HG03039 (cell line): ENCODE results near the gene HOXA13.

Experiments
- ATAC-seq: cut with Tn5 transposase; IDR thresholded peaks from one replicate; pipeline ENCODE4 v1.9.1; 2021; ENCODE audit warnings: mild to moderate bottlenecking, moderate library complexity; ENCODE audit not compliant: unreplicated experiment

The HOXA13 gene

GRCh38 chr7:27193335-27194001, 6.4 kb downstream of the HOXA13 start:
- ATAC-seq: no peak

DNA sequence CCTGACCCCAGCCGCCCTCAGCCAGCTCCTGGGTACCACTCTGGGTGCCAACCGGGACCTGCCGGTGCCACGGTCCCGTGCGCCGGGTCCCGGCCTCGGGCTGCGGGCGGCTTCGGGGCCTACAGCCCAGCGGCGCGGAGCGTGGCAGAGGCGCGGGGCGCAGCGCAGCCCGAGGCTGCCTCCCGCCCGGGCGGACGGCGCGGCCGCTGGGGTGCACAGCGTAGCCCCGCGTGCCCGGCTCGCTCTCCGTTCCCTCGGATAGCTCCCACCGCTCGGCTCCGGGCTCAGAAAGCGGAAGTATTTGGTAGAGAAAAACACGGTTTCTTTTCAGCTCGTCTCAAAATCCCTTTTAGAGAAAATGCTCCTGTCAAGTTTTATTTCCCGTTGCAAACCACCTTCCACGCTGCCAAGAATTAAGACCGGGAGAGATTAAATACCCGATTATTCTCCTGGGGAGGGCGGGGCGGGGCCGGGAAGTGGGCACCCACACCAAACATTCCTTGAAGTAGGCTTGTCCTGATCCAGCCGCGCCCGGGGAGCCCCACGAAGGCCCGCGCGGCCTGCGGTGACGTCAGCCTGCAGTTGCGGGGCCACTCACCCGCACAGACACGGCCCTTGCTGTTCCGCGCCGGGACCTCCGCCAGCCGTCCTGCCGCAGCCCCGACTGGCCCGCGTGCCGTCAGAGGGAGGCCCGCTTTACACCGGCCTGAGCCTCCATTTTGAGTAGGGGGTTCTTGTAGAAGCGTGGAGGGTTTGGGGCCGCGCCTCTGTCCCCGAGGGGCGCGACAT, 7.2 kb downstream of the HOXA13 start:
- no peak for ATAC-seq

GRCh38 chr7:27191833-27192545, 7.9 kb downstream of the HOXA13 start:
- no peak for ATAC-seq

DNA sequence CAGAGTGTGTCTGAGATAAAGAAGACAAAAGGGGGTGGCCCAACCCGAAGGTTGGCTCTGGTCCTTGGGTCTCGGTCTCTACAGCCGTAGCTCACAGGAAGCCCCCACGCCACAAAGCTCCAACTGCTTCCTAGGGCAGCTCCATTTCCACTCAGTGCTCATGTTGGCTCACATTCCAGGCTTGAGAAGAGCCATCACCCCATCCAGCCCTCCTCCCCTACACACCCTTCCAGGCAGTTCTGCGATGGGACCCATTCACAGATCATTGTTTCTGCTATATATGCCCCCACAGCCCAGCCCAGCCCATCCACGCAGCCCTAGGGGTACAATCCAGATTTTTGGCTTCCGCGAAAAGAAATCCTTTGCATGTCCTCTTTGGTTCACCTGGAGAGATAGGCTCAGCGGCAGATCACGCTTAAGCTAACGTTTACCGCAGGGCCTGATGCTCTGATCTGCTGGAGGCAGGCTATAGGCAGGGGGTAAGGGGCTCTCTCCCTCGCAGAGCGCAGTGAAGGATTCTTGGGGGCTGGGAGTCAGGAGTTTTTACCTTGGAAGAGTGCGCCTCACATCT, 8.6 kb downstream of the HOXA13 start:
- ATAC-seq: no peak

DNA sequence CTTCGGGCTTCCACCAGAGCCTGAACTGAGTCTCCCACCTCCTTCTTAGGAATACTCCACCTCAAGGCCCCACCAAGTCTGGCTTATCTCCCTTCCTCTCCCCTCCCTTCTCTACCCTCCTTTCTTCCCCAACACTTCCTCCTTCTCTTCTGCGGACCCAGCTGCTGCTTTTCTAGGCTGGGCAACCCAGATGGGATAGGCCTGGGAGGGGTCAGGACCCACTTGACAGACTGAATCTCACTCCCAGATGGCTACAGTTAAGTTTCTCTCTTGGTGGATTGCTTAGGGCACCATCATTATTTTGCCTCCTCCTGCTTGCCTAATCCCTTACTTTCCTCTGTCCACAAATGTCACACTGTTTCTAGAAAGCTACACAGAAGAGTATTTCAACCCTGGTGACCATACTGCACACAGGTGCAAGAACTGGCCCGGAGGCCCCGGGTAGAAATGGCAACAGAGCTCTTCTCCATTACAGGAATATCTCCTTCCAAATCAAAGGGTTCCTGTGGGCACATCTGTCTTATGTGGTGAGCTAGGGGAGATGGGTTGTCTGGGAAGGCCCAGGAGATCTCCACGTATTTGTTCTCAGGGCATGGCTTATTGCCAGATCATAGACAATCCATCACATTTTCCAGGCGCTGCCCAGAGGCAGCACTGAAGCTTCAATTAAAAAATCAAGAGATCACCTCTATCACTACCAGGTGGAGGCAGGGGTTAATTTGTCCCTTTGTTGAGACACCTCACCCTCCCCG, 9.7 kb downstream of the HOXA13 start:
- no peak for ATAC-seq

DNA sequence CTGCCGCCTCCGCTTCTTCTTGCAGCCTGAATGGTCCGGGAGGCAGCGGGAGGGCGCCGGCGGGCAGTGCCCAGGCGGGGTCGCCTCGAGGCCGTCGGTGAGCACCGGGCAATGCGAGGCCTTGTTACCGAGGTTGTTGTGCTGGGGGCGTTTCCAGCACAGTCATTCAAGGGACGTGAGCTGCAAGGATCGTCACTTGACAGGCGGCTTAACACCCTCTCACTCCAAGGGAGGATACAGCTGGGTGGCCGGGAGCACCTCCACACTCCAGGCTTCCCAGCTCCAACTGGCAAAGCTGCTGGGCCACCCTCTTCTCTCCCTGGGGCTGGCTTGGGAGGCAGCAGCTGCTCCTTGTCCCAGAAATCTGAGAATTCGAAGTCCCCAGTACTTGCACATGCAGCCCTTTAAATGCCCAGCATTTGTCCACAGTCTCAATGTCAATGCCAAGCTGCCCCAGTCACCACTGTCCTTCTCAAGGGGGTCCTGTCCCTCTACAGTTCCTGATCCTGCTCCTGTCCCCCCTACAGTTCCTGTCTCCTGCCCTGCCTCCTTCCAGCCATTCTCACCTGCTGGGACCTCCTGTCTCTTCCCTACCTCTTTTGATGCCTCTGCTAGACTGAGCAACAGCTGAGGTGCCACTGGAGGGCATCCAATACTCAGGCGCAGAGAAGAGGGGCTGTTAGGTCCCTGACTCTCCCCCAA, 10.4 kb downstream of the HOXA13 start:
- ATAC-seq: no peak

DNA sequence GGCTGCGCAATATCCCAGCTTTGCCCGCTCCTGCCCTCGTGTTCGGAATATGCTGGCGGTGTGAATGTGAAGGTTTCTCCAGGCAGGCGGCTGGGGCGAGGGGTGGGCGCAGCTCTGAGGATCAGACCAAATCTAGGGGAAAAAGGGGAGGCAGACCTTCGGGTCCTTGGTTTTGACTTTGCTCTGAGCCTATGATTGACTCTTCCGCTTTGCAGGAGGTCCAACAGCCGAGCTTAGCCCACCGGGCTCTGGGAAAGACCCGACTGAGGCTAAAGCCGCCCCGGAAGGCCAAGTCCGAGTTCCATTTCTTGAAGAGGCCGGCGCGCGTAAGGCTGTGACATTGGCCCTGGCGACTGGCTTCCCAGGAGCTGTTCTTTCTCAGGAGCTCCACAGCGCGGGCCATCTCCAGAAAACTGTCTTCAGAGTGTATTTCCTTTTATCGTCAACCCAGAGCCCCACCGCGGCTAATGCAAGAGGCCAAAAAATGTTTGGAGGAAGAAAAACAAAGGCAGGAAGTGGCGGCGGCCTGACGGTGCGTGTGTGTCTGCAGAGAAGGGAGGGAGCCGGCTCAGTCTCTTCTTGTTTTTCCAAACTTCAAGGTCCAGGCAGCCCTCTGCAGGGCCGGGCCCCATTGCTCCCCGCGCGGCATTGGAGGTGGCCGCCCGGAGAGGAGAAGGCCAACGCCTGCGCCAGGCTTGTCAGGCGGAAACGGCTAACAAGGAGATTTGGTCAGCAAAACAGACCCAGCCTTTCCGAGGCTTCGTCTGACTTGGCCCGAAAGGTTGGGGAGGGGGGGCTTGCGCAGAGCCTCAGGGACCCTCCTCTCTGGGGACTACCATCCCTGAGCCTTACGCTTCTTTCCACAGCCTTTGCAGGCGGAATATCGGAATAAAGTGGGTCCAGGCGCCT, 11.3 kb downstream of the HOXA13 start:
- ATAC-seq: no peak

DNA sequence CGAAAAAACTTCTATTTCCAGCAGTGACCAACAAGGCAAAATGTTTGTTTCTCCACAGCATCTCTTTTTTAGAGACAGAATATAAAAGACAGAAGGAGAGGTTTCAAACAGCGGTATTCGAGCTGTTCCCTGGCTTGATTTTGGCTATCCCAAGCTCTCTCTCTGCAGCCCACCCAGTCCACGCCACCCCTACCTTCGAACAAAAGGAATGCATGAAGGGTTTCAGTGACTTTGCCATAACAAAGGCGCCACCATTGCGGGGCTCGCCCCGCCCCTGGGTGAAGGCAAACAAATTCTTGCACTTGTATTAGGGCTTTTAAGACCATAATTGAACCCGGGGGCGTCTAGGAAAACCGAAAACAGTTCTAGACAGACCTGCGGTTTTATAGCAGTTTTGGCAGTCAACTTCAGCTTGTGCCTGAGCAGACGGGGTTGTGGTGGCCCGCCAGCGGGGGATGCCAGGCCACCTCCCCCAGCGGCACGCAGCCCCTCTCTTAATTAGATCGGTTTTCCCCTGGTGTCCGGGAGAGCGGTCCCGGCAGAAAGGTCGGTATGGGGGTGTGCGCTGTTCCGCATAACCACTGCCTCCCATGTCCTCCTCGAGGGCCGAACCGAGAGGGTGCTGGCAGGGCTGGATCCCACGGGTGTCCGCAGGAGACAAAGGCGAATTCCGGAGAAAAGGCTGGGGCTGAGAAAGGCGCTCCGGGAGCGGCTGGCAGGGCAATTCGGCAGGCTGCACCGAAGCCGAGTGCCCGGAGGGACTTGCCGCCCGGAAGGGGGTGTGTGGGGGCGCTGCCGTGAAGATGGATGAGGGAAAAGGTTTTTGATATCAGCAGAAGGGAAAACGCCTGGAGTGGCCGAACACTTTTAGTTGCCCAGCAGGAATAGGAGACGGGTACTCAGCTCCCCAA, 12.2 kb downstream of the HOXA13 start:
- no peak for ATAC-seq

DNA sequence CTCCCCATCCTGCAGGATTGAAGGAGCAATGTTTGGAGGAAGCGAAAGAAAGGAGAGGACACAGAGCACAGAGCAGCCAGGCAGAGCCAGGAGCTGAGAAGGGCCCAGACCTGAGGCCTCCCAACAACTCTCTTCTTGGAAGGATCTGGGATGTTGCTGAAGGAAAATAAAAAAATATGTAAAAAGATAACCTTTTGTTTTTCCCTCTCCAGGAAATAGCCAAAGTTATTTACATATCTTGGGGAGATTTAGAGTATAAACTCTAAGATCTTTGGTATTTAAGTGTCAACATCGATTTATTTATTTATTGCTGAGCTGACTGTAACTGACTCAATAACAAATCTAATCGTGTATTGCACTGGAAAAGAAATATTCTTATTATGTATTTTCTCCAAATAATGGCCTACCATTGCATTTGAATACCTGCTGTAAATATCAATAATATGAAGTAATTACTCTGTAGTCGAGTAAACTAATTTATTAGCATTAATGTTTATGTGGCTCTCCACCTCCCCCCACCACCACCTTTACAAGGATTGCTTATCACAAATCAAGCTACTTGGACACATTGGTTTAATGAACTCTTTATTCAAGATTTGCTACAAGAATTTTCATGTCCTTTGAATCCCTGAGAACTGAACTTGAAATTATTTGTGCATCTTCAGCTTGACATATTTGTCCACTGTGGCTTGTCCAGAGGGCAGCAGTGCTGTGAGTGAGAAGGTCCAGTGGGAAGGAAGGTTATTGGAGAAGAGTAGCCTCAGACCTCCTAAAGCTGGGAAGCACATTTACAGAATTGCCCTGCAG, 13.0 kb downstream of the HOXA13 start:
- ATAC-seq: no peak

GRCh38 chr7:27185854-27186667, 13.8 kb downstream of the HOXA13 start:
- ATAC-seq: no peak

GRCh38 chr7:27185013-27185853, 14.7 kb downstream of the HOXA13 start, which contains the start of gene HOXA11:
Gene HOXA11, minus strand, starts transcription at chr7:27185232. Its CDS starts 88 bp downstream, at chr7:27185144.
- no peak for ATAC-seq

DNA sequence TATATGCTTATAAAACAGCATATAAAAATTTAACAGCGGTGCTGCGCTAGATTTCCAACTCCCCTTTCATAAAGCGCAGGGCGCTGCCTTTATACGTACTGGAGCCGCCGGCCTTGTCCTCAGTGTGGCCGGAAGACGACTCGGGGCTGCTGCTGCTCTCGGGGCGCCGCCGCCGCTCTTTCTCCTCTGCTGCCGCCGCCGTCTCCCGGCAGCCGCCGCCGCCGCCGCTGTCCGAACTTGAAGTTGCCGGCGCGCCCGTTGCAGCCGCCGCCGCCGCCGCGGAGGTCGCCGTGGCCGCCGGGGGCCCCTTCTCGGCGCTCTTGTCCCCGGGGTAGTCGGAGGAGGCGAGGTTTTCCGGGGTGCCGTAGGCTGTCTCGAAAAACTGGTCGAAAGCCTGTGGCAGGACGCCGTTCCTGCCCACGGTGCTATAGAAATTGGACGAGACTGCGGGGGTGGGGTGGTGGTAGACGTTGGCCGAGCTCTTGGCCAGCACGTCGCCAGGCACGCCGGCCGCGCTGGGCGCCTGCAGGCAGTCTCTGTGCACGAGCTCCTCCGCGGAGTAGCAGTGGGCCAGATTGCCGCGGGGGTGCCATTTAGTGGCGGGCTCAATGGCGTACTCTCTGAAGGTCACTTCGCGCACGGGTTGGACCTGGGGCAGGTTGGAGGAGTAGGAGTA, 15.4 kb downstream of the HOXA13 start:
- ATAC-seq: no peak

GRCh38 chr7:27183682-27184336, 16.1 kb downstream of the HOXA13 start:
- no peak for ATAC-seq
